Measurements from ENCODE around the gene EIF2AK3. TPM values are rescaled to one million over a fixed set of nuclear protein-coding genes. Genes with fewer than 3 reads are reported as not detected.
"Not testable (repeated sequence)": the region's sequence is repeated elsewhere in the genome, so short reads cannot be mapped to it uniquely, and the experiment has no call there.

The EIF2AK3 gene
- total RNA-seq, 1 donor from 2014 or later, result 24.3 TPM

DNA sequence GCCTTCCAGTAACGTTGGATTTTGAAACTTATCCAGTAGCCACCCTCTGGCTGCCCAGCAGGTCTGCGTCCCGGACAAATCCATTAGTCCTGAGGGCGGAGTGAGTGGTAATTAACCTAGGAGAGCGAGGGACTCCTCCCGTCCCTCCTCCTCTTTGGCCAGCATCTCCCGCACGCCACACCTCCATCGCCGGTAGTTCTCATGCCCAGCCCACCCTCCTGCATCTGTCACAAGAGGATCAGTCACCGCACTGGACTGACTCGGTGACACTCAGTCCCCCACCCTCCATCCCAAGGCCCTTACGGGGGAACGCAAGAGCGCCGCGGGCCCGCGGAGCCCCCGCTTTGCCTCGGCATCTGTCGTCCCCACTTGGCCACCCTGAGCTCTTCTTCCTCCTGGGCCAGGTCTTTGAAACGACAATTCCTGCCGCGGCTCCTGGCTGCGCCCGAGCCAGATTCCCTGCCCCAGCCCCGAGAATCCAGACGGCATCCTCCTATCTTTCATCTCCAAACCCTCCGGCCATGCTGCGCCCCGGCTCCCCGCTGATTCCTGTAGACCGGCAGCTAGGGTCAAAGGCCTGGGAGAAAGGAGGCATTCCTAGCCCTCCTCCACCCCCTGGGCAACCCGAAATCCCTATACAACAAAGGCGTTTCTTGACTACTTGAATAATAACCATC is 77.5 kb downstream of the EIF2AK3 start:
- no peaks in the 10 kb centered on the region for H3K36me3 Mint-ChIP-seq
- TF ChIP-seq, protein P1, sequence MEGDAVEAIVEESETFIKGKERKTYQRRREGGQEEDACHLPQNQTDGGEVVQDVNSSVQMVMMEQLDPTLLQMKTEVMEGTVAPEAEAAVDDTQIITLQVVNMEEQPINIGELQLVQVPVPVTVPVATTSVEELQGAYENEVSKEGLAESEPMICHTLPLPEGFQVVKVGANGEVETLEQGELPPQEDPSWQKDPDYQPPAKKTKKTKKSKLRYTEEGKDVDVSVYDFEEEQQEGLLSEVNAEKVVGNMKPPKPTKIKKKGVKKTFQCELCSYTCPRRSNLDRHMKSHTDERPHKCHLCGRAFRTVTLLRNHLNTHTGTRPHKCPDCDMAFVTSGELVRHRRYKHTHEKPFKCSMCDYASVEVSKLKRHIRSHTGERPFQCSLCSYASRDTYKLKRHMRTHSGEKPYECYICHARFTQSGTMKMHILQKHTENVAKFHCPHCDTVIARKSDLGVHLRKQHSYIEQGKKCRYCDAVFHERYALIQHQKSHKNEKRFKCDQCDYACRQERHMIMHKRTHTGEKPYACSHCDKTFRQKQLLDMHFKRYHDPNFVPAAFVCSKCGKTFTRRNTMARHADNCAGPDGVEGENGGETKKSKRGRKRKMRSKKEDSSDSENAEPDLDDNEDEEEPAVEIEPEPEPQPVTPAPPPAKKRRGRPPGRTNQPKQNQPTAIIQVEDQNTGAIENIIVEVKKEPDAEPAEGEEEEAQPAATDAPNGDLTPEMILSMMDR (IDR thresholded peaks at IDR 0.05; ENCODE audit: unreplicated experiment), result no peak
- no peak for DNase-seq (ENCODE audit: low spot score in 2 of 2, unreplicated experiment in 2 of 2)
- peak overlapping the region; percentile 69 for H3K4me3 Mint-ChIP-seq
- H3K27ac Mint-ChIP-seq, result no peak overlapping the region
- no peaks in the 10 kb centered on the region for H3K9me3 Mint-ChIP-seq
- H3K4me1 Mint-ChIP-seq, result peaks cover 10% of the 10 kb centered on the region
- H3K27me3 Mint-ChIP-seq (ENCODE audit: low read depth), result peaks cover 14% of the 10 kb centered on the region

DNA sequence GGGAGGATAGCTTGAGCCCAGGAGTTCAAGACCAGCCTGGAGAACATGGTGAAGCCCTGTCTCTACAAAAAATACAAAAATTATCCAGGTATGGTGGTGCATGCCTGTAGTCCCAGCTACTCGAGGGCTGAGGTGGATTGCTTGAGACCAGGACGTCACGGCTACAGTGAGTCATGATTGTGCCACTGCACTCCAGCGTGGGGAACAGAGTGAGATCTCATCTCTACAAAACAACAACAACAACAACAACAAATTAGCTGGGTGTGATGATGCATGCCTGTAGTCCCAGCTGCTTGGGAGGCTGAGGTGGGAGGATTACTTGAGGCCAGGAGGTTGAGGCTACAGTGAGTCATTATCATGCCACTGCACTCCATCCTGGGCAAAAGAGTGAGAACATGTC is 81.0 kb downstream of the EIF2AK3 start:
- not testable (repeated sequence) for H3K4me3 Mint-ChIP-seq; H3K36me3 Mint-ChIP-seq; DNase-seq (ENCODE audit: low spot score in 2 of 2, unreplicated experiment in 2 of 2); H3K9me3 Mint-ChIP-seq; H3K27ac Mint-ChIP-seq
- Mint-ChIP-seq H3K27me3 (ENCODE audit: low read depth) (peaks cover 14% of the 10 kb centered on the region), H3K4me1 (peaks cover 10% of the 10 kb centered on the region)

DNA sequence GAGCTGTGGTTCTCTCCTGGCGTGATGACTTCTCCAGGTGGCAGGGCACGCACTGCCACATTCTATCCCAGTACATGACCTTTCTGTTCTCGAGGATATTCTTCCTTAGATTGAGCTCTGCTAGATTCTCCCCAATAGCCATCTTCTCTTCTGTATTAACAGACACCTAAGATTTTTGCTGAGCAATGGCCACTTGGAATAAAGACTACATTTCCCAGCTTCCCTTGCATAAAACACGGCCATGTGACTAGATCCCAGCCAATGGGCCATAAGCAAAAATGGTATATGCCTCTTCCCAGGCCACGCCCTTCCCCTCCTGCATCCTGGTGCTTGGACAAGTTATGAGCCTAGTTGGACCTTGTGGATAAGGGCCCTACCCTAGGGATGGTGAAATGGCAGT is 82.1 kb downstream of the EIF2AK3 start:
- H3K9me3 Mint-ChIP-seq, result peaks cover 8% of the 10 kb centered on the region
- no peak for DNase-seq (ENCODE audit: low spot score in 2 of 2, unreplicated experiment in 2 of 2)
- H3K4me3 Mint-ChIP-seq, result no peak overlapping the region
- no peaks in the 10 kb centered on the region for H3K36me3 Mint-ChIP-seq
- H3K4me1 Mint-ChIP-seq, result peaks cover 8% of the 10 kb centered on the region
- peaks cover 12% of the 10 kb centered on the region for H3K27me3 Mint-ChIP-seq (ENCODE audit: low read depth)
- H3K27ac Mint-ChIP-seq, result no peak overlapping the region
- TF ChIP-seq, protein P1 (IDR thresholded peaks at IDR 0.05; ENCODE audit: unreplicated experiment), result no peak

- Mint-ChIP-seq H3K4me1 (no peaks in the 10 kb centered on the region), H3K4me3 (no peak overlapping the region), H3K9me3 (peaks cover 9% of the 10 kb centered on the region), H3K27ac (no peak overlapping the region), H3K27me3 (ENCODE audit: low read depth) (peaks cover 2% of the 10 kb centered on the region), H3K36me3 (no peaks in the 10 kb centered on the region)
- no peak for DNase-seq (ENCODE audit: low spot score in 2 of 2, unreplicated experiment in 2 of 2)
- TF ChIP-seq, protein P1 (IDR thresholded peaks at IDR 0.05; ENCODE audit: unreplicated experiment), result no peak
Measured at GRCh38 chr2:88543541-88544057, 83.7 kb downstream of the EIF2AK3 start.

DNA sequence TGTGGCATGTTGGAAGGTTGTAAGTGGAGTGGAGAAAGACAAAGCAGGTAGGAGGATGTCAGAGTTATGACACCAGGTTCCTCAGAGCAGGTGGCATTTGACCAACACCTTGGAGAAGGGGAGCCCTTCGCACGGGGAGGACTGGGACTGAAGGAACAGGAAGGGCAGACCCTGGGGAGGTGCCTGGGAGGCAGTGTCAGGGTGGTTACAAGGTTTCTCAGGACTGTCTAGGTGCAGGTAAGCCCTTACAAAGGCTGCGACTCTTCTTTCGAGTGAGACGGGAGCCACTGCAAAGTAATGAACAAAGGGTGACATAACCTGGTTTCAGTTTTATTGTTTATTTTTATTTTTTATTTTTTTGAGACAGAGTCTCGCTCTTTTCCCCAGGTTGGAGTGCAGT is 84.6 kb downstream of the EIF2AK3 start:
- no peaks in the 10 kb centered on the region for H3K4me1 Mint-ChIP-seq
- no peaks in the 10 kb centered on the region for H3K36me3 Mint-ChIP-seq
- H3K4me3 Mint-ChIP-seq, result no peak overlapping the region
- DNase-seq (ENCODE audit: low spot score in 2 of 2, unreplicated experiment in 2 of 2), result no peak
- H3K9me3 Mint-ChIP-seq, result peaks cover 13% of the 10 kb centered on the region
- no peak overlapping the region for H3K27ac Mint-ChIP-seq
- no peaks in the 10 kb centered on the region for H3K27me3 Mint-ChIP-seq (ENCODE audit: low read depth)
- TF ChIP-seq, protein P1 (IDR thresholded peaks at IDR 0.05; ENCODE audit: unreplicated experiment), result no peak

- no peak overlapping the region for H3K4me3 Mint-ChIP-seq
- peaks cover 13% of the 10 kb centered on the region for H3K9me3 Mint-ChIP-seq
- H3K27ac Mint-ChIP-seq, result no peak overlapping the region
- H3K36me3 Mint-ChIP-seq, result no peaks in the 10 kb centered on the region
- H3K27me3 Mint-ChIP-seq (ENCODE audit: low read depth), result no peaks in the 10 kb centered on the region
- TF ChIP-seq, protein P1 (IDR thresholded peaks at IDR 0.05; ENCODE audit: unreplicated experiment), result no peak
- no peak for DNase-seq (ENCODE audit: low spot score in 2 of 2, unreplicated experiment in 2 of 2)
- H3K4me1 Mint-ChIP-seq, result peaks cover 9% of the 10 kb centered on the region
Measured at GRCh38 chr2:88540346-88540745, 86.9 kb downstream of the EIF2AK3 start.
